Stimulated activated CD4-positive, alpha-beta T cell treated with anti-CD3 and anti-CD28 coated beads, Interleukin-12 subunit alpha, Interleukin-12 subunit beta, amount 100 ng/mL, for 24 hours (primary cell): ENCODE results near the gene ARHGAP5.
"Not testable (repeated sequence)": the region's sequence is repeated elsewhere in the genome, so short reads cannot be mapped to it uniquely, and the experiment has no call there.

Experiments
- DNase-seq, 2 experiments: peaks; one replicate each; pipeline ENCODE4 v3.0.0-alpha.2; 2020; ENCODE audit warnings: low read depth in 2 of 2

Gene ARHGAP5

GRCh38 chr14:32109676-32110547 is 32.8 kb downstream of the ARHGAP5 start:
- no peak for DNase-seq

GRCh38 chr14:32110548-32110896 is 33.4 kb downstream of the ARHGAP5 start:
- DNase-seq, result no peak

- no peak for DNase-seq
Observed at GRCh38 chr14:32121536-32121935, 44.4 kb downstream of the ARHGAP5 start.

- DNase-seq, result no peak
Observed at GRCh38 chr14:32121948-32122347, 44.8 kb downstream of the ARHGAP5 start.

GRCh38 chr14:32126899-32127730 is 50.0 kb downstream of the ARHGAP5 start:
- not testable (repeated sequence) for DNase-seq

GRCh38 chr14:32127731-32128654 is 50.9 kb downstream of the ARHGAP5 start:
- DNase-seq, result not testable (repeated sequence)

- DNase-seq, result no peak
Observed at GRCh38 chr14:32128703-32129102, 51.6 kb downstream of the ARHGAP5 start.

- DNase-seq, result no peak
Observed at GRCh38 chr14:32129124-32129523, 52.0 kb downstream of the ARHGAP5 start.

GRCh38 chr14:32131689-32132088 is 54.6 kb downstream of the ARHGAP5 start:
- not testable (repeated sequence) for DNase-seq

- no peak for DNase-seq
Observed at GRCh38 chr14:32134448-32135097, 57.5 kb downstream of the ARHGAP5 start.

GRCh38 chr14:32136027-32136825 is 59.1 kb downstream of the ARHGAP5 start:
- no peak for DNase-seq

GRCh38 chr14:32137313-32137712 is 60.2 kb downstream of the ARHGAP5 start:
- DNase-seq, result no peak

GRCh38 chr14:32137892-32138291 is 60.8 kb downstream of the ARHGAP5 start:
- no peak for DNase-seq

- no peak for DNase-seq
Observed at GRCh38 chr14:32142341-32142740, 65.2 kb downstream of the ARHGAP5 start.

- DNase-seq, result no peak
Observed at GRCh38 chr14:32142754-32143437, 65.8 kb downstream of the ARHGAP5 start.

- no peak for DNase-seq
Observed at GRCh38 chr14:32150392-32150791, 73.3 kb downstream of the ARHGAP5 start.

- no peak for DNase-seq
Observed at GRCh38 chr14:32166029-32166428, 88.9 kb downstream of the ARHGAP5 start.

- DNase-seq, result no peak
Observed at GRCh38 chr14:32166924-32167323, 89.8 kb downstream of the ARHGAP5 start.

- DNase-seq, result no peak
Observed at GRCh38 chr14:32167907-32168306, 90.8 kb downstream of the ARHGAP5 start.

GRCh38 chr14:32169191-32169590 is 92.1 kb downstream of the ARHGAP5 start:
- DNase-seq, result no peak
